Pancreas (tissue), 10 donors: ENCODE measurements around the gene EPG5. TPM values are rescaled to one million over a fixed set of nuclear protein-coding genes. Genes with fewer than 3 reads are reported as not detected.

ENCODE experiments used
- ATAC-seq, 4 donors: fragments of 200-7000 bp; cut with Tn5 transposase; one replicate each; pipeline versions ENCODE4 v1.8.0 to v1.9.1; 2020; ENCODE audit warnings: mild to moderate bottlenecking in 4 of 4, moderate library complexity in 4 of 4
- DNase-seq, 6 donors: peaks; one replicate each; pipeline ENCODE4 v3.0.0-alpha.2; 2020
- FAIRE-seq: peaks from 2 replicates; lab custom pipeline; 2012; peaks lifted over from hg19 to GRCh38; lab: Jason Lieb, UNC
- H3K27ac ChIP-seq, 4 donors: fragments of 200-600 bp; sonication (generic); 1 replicate in 3 of 4; 2 replicates in 1 of 4; pipeline versions ENCODE4 v1.5.0 to v1.8.0; 2020
- H3K27me3 ChIP-seq, 4 donors: fragments of 200-600 bp; one replicate each; pipeline ENCODE4 v1.8.0; 2021
- H3K36me3 ChIP-seq, 3 donors: fragments of 200-600 bp; sonication (generic) in 1 of 3; one replicate each; pipeline versions ENCODE4 v1.5.0 to v1.8.0; 2020 to 2021
- H3K4me1 ChIP-seq, 3 donors: fragments of 200-600 bp; one replicate each; pipeline ENCODE4 v1.8.0; 2021
- H3K4me3 ChIP-seq, 4 donors: fragments of 200-600 bp; sonication (generic) in 2 of 4; one replicate each; pipeline versions ENCODE4 v1.5.0 to v1.8.0; 2020 to 2021
- H3K9me3 ChIP-seq, 4 donors: fragments of 200-600 bp; one replicate each; pipeline ENCODE4 v1.8.0; 2021
- CTCF ChIP-seq, 4 donors: fragments of 200-600 bp; sonication (generic) in 3 of 4; IDR thresholded peaks; one replicate each; pipeline versions ENCODE4 v1.5.0 to v1.8.0; 2021; ENCODE audit warnings: antibody characterized with exemption in 4 of 4
- WGBS, 2 donors: extraction: QIAGEN DNeasy Blood & Tissue Kit; methylation state at CpG; one replicate each; pipeline ENCODE4 v1.1.7; 2013; 5-methylcytosine and 5-hydroxymethylcytosine counted together
- intact Hi-C, 3 donors: fragments of 100-400 bp; cut with DNase I; formaldehyde crosslinking; loops; one replicate each; pipeline versions ENCODE4 v1.11.1 to v1.14.2; 2022
- polyA plus RNA-seq, 2 donors: library from polyadenylated mRNA; stranded (reverse); fragments of 200-250 nt; gene quantifications; one replicate each; pipeline ENCODE4 v1.2.3, GENCODE V29; 2013
- total RNA-seq, 6 donors: library from RNA; stranded (reverse); fragmentation: NEBNext Ultra II Directional in 4 of 6; extraction: Animal tissue kit (Norgen Biotek cat#: 25700) in 4 of 6; gene quantifications; one replicate each; pipeline versions ENCODE4 v1.2.1 to v1.2.4, GENCODE V29; 2021 to 2023
- donor health status: healthy with polysubstance abuse.
- donor health status: DM: no; HTN: no; CAD: no; lungs with moderate emphysema.
- donor health status: DM: no; HTN: no; CAD: no.
- donor health status: control.
- donor health status: control.
- donor health status: Bipolar disorder and iron deficiency.
- donor health status: DM: yes; HTN: yes; CAD: no.
- donor health status: DM: no; HTN: no; CAD: no.
- donor health status: DM: no; HTN: no; CAD: no.
- donor health status: DM: yes; HTN: yes; CAD: no.

EPG5 gene
- total and polyA plus RNA-seq, 8 donors = 4.9 to 18.4 (median 10.1) TPM

GRCh38 chr18:45801416-45802004 lies 165.6 kb downstream of the EPG5 start:
- Histone ChIP-seq H3K4me3 (no peak overlapping the region), H3K27me3 (no peaks in the 10 kb centered on the region), H3K9me3 (no peaks in the 10 kb centered on the region), H3K36me3 (no peaks in the 10 kb centered on the region), H3K27ac (no peak overlapping the region), H3K4me1 (no peaks in the 10 kb centered on the region)
- TF ChIP-seq CTCF (IDR thresholded peaks at IDR 0.05) = no peak
- WGBS, 2 donors = 84 to 100% methylated on average over 1 of the region's 1 CpG
- intact Hi-C loops = no loop called here
- no peak for DNase-seq
- no peak for FAIRE-seq
- no peak for ATAC-seq

Other genes with a start within 250 kb of the EPG5 start
- 1 to 10 TPM in 4 of 6 donors, under 1 TPM in 2; 0.79 to 1.9 (median 1.1) TPM for gene SLC14A1, start 243.1 kb downstream of the EPG5 start, total RNA-seq
- 1 to 10 TPM in 1 of 2 donors, under 1 TPM in 1; 0.49 to 2.5 TPM for gene SLC14A1, start 243.1 kb downstream of the EPG5 start, polyA plus RNA-seq
- under 1 TPM; 0.09 to 0.52 (median 0.17) TPM for gene SIGLEC15, start 141.7 kb downstream of the EPG5 start, total RNA-seq
- under 1 TPM; 0.34 to 0.73 TPM for gene SIGLEC15, start 141.7 kb downstream of the EPG5 start, polyA plus RNA-seq
- 1 to 10 TPM; 2.0 to 8.5 (median 2.4) TPM for gene PSTPIP2, start 104.9 kb upstream of the EPG5 start, total RNA-seq
- gene PSTPIP2, start 104.9 kb upstream of the EPG5 start, polyA plus RNA-seq = 1 to 10 TPM; 2.3 to 3.0 TPM
- 100 to 1,000 TPM; 152 to 223 (median 203) TPM for gene ATP5F1A, start 131.0 kb upstream of the EPG5 start, total RNA-seq
- gene ATP5F1A, start 131.0 kb upstream of the EPG5 start, polyA plus RNA-seq = 100 to 1,000 TPM in 1 of 2 donors, 10 to 100 TPM in 1; 89.3 to 197 TPM
- 1 to 10 TPM; 4.6 to 10.0 (median 7.6) TPM for gene HAUS1, start 137.1 kb upstream of the EPG5 start, total RNA-seq
- gene HAUS1, start 137.1 kb upstream of the EPG5 start, polyA plus RNA-seq = 10 to 100 TPM in 1 of 2 donors, 1 to 10 TPM in 1; 9.6 to 10.9 TPM